ENCODE data around the gene OPA1. TPM values are rescaled to one million over a fixed set of nuclear protein-coding genes. Genes with fewer than 3 reads are reported as not detected.

The OPA1 gene
- total RNA-seq, 1 experiment from 2014 or later, result 75.4 TPM

DNA sequence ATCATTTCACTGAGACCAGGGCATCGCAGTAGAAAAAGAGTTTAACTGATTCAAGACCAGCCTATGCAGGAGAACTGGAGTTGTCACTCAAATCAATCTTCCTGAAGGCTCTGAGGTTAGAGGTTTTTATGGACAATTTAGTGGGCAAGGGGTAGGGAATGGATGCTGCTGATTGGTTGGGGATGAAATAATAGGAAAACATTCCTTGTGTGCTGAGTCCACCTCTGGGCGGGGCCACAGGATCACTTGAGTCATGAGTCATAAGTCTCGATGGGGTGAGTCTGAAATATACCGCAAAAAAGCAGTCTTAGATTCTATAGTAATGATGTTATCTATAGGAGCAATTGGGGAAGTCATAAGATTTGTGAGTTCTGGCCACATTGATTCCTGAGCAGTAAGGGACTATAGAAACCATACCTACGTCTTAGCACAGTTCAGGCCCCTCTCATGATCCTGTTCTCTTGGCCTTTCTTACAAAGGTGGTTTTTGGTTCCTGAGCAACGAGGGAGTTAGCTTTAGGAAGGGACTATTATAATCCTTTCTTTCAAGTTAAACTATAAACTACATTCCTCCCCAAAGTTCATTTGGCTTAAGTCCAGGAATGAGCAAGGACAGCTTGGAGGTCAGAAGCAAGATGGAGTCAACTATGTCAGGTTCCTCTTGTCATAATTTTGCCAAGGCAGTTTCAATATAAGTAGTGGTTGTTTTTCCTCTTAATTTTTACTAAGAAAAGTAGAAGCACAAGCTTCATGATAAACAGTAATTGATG, 2.7 kb upstream of the OPA1 start:
- TF ChIP-seq, protein P1, sequence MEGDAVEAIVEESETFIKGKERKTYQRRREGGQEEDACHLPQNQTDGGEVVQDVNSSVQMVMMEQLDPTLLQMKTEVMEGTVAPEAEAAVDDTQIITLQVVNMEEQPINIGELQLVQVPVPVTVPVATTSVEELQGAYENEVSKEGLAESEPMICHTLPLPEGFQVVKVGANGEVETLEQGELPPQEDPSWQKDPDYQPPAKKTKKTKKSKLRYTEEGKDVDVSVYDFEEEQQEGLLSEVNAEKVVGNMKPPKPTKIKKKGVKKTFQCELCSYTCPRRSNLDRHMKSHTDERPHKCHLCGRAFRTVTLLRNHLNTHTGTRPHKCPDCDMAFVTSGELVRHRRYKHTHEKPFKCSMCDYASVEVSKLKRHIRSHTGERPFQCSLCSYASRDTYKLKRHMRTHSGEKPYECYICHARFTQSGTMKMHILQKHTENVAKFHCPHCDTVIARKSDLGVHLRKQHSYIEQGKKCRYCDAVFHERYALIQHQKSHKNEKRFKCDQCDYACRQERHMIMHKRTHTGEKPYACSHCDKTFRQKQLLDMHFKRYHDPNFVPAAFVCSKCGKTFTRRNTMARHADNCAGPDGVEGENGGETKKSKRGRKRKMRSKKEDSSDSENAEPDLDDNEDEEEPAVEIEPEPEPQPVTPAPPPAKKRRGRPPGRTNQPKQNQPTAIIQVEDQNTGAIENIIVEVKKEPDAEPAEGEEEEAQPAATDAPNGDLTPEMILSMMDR (conservative IDR thresholded peaks at IDR 0.05), result no peak
- no peak overlapping the region for H3K18ac ChIP-seq (ENCODE audit: insufficient read length, low read depth, low read length)
- H4K91ac ChIP-seq (ENCODE audit: insufficient read length, low read depth, low read length), result no peak overlapping the region
- WGBS (ENCODE audit: extremely low coverage, insufficient read length, low lambda C conversion rate), result no CpG with 5 or more reads among the region's 6 CpGs
- no peak overlapping the region for H2AFZ ChIP-seq (ENCODE audit: low read length)
- no peak overlapping the region for H3K4ac ChIP-seq (ENCODE audit: low read depth, low read length)
- no peaks in the 10 kb centered on the region for H3K27me3 ChIP-seq (ENCODE audit: insufficient read depth, low read length)
- no peak overlapping the region for H2BK120ac ChIP-seq (ENCODE audit: low read depth, low read length, poor library complexity, severe bottlenecking)
- peaks cover 16 to 26% of the 10 kb centered on the region in 2 experiments for H3K4me1 Mint-ChIP-seq
- no peaks in the 10 kb centered on the region for H4K20me1 ChIP-seq (ENCODE audit: control insufficient read depth, insufficient read depth, insufficient read length)
- H3K9ac ChIP-seq (ENCODE audit: extremely low read depth, insufficient read length, low read length), result no peak overlapping the region
- H3K27me3 Mint-ChIP-seq (ENCODE audit: low read depth), result peaks cover 10% of the 10 kb centered on the region
- H2BK5ac ChIP-seq (ENCODE audit: insufficient read length, low read length), result no peak overlapping the region
- H3K23ac ChIP-seq (ENCODE audit: insufficient read length, low read depth, low read length), result no peak overlapping the region
- H3K79me1 ChIP-seq (ENCODE audit: insufficient read depth, low read depth, low read length, poor library complexity, severe bottlenecking), result no peaks in the 10 kb centered on the region
- H3K14ac ChIP-seq (ENCODE audit: insufficient read depth, low read length), result no peak overlapping the region
- peaks cover 5% of the 10 kb centered on the region; the same call in 1 of the 2 replicates for H3K79me2 ChIP-seq (ENCODE audit: insufficient read depth, low read length)
- no peak overlapping the region for H4K5ac ChIP-seq (ENCODE audit: insufficient read length, low read depth, low read length)
- H3K27ac Mint-ChIP-seq, result no peak overlapping the region
- no peaks in the 10 kb centered on the region for H3K9me3 ChIP-seq (ENCODE audit: control insufficient read depth, low read depth, low read length)
- no peak overlapping the region for H3K4me2 ChIP-seq (ENCODE audit: insufficient read depth, insufficient read length, low read length)
- no peak overlapping the region for H2BK20ac ChIP-seq (ENCODE audit: low read depth, low read length, poor library complexity, severe bottlenecking)
- no peaks in the 10 kb centered on the region; a peak in 2 of 5 replicates for H3K9me3 Mint-ChIP-seq
- no peak for DNase-seq
- no peak overlapping the region for H4K8ac ChIP-seq (replicated peaks; ENCODE audit: insufficient read length, low read depth, low read length)
- H3K4me3 Mint-ChIP-seq, result no peak overlapping the region
- no peak overlapping the region for H2BK15ac ChIP-seq (ENCODE audit: low read depth, low read length)
- H3K23me2 ChIP-seq (ENCODE audit: insufficient read length, low read depth, low read length, poor library complexity, severe bottlenecking), result peaks cover 6% of the 10 kb centered on the region
- H3K36me3 Mint-ChIP-seq (ENCODE audit: insufficient read depth in 1 of 3, low read depth in 3 of 3), result no peaks in the 10 kb centered on the region
- no peak overlapping the region for H3K56ac ChIP-seq (ENCODE audit: insufficient read length, low read depth, low read length)
- no peak overlapping the region for H3K27ac ChIP-seq (ENCODE audit: insufficient read length, low read depth, low read length)
- no peak overlapping the region for H3T11ph ChIP-seq (ENCODE audit: low read length)
- no peak overlapping the region for H2AK5ac ChIP-seq (ENCODE audit: insufficient read length, low read length)
- no peak overlapping the region for H2BK12ac ChIP-seq (ENCODE audit: insufficient read length, low read depth, low read length)
- no peaks in the 10 kb centered on the region for H3K4me1 ChIP-seq (ENCODE audit: insufficient read depth, low read length)
